HG03060 (cell line): ENCODE results near the gene RNF112.
"Not testable (repeated sequence)": the region's sequence is repeated elsewhere in the genome, so short reads cannot be mapped to it uniquely, and the experiment has no call there.

Source experiments
- ATAC-seq: cut with Tn5 transposase; IDR thresholded peaks from one replicate; pipeline ENCODE4 v1.9.1; 2021; ENCODE audit warnings: low read depth, moderate number of reproducible peaks; ENCODE audit not compliant: unreplicated experiment

Gene RNF112

DNA sequence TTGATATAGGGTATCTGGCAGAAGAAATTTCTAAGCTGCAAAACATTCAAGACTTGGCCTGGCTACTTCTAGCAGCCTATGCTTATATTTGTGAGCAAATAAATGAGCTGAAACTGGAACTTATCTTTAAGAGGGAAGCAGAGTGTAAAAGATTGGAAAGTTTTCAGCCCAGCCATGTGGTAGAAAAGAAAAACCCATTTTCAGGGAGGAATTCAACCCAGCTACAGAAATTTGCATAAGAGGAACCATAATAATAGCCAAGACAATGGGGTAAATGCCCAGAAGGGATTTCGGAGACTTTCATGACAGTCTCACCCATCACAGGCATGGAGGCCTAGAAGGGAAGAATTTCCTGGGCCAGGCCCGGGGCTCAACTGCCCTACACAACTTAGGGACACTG is 31.7 kb downstream of the RNF112 start:
- ATAC-seq: no peak

DNA sequence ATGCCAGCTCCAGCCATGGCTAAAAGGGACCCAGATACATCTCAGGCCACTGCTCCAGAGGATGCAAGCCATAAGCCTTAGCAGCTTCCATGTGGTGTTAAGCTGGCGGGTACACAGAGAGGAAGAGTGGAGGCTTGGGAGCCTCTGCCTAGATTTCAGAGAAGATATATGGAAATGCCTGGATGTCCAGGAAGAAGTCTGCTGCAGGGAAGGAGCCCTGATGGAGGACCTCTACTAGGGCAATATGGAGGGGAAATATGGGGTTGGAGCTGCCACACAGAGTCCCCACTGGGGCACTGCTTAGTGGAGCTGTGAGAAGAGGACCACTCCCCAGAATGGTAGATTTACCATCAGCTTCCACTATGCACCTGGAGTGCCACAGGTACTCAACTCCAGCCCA is 32.1 kb downstream of the RNF112 start:
- ATAC-seq: no peak

DNA sequence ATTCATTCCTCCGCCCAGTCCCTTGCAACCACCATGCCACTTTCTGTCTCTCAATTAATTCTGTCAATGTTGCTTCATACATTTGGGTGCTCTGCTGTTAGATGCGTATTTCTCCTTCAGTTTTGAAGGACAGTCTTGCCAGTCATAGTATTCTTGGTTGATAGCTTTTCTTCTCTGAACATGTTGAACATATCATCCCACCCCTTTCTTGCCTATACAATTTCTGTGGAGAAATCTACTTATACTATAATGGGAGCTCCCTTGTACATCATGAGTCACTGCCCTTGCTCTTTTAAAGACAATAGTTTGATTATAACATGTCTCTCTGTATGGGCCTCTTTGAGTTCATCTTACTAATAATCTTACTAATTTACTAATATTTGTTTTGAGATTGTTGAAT is 34.1 kb downstream of the RNF112 start:
- no peak for ATAC-seq

DNA sequence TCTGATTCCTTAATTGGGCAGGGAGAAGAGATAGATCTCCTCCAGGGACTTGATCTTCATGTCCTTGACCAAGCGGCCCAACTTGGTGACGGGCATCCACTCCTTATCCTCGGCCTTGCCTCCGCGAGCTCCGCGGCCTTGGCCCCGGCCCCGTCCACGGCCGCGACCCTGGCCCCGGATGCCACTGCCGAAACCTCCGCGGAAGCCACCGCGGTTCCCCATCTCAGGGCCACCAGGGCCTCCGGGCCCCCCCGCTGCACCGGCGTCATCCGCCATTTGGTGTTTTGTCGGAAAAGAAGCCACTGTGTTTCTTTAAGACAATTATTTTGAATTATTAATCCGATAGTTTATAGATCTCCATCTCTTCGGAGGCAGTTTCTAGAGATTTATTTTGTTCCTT is 35.5 kb downstream of the RNF112 start:
- not testable (repeated sequence) for ATAC-seq

DNA sequence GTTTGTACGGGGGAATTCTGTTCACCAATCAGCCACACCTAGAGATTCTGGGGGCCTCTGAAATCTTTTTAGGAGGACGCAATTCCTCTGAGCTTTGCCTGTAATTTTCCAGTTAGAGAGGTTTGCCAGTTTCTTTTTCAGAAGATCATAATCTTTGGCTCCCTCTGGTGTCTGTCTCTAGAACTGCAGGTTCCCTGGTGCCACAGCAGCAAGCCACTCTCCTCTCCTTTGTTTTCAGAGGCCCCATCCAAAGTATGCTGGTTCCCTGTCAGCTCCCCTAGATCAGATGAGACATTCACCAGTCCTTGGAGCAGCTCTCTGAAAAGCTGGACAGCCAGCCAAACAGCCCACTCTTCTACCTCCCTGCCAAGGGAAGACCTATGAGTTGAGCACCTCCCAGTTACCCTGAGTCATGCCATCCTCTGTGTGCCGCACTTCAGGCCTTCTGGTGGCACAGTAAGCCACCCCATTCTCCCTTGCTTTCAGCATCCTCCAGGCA is 36.1 kb downstream of the RNF112 start:
- no peak for ATAC-seq

DNA sequence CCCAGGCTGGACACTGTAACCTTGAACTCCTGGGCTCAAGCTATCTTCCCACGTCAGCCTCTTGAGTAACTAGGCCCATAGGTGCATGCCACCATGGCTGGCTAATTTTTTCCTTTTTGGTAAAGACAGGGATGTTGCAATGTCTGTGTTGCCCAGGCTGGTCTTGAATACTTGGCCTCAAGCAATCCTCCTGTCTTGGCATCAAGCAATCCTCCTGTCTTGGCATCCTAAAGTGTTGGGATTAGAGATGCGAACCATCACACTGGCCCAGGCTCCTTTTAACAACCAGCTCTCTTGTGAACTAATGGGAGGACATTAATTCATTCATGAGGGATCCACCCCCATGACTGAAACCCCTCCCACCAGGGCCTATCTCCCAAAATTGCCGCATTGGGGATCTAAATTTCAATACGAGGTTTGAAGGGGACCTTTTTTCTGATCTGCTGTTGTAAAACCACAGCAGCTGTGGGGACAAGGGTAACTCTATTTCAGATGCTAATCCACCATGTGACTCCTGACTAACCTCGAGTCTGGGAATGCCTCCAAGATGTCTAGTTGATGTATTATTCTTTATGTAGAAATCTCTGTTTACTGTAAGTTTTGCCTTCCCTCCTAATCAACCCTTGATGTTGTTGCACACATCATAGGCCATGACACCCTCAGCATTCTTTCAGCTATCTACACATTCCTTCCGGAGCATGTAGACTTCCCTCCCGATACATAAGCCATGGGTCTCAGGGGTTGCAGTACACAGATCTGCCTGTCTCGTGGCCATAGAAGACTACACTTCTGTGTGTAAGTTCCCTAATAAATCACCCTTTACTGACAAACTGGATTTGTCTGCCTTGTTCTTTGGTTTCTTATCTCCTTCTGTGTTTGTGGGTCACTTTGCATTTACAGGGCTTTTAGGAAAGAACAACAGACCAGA is 37.6 kb downstream of the RNF112 start:
- ATAC-seq: no peak

DNA sequence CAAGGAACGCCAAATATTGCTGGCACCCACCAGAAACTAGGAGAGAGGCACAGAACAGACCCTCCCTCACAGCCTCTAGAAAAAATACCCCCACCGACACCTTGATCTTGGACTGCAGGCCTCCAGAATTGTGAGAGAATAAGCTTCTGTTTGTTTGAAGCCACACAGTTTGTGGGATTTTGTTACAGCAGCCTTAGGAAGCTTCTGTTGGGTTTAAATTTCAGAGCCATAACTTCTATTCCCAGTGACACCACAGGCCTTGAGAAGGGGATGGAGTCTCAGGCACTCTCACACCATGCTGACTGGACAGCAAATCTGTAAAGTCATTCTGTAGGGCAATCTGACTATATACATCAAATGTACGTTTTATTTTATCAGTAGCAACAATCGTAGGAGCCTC is 38.6 kb downstream of the RNF112 start:
- ATAC-seq: no peak

DNA sequence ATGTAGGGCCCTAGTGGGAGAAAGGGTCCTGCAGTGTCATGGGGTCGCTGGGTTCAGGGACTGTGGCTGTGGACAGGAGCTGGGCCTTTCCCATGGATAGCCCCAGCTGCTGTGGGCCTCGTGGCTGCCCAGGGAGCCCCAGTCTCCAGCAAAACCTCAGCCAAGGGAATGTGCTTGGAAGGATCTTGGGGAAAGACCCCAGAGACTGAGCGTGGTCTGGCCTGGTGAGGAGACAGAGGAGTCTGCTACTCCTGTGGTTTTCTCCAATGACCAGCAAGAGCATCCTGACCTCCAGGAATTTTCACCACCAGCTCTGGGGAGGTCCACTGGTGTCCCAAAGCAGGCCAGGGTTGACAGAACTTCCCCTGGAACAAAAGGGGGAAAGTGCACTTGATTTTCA is 42.3 kb downstream of the RNF112 start:
- ATAC-seq: no peak

DNA sequence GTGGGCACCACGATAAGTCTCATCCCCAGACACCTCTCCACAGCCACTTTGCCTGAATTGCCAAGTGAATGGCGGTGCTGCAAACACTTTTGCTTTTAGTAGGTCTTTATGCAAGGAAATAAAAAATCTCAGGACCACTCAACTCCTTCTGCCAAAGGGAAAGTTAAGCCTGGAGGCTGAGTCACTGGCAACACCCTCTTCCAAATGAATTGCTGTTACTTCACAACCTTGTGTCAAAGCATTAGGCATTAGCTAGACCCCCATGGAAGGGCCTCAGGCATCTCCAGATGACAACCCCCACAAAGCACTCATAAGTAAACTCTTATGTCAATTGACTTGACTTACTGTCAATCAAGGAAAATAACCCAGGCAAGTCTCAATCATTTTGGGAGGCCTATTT is 43.0 kb downstream of the RNF112 start:
- no peak for ATAC-seq

DNA sequence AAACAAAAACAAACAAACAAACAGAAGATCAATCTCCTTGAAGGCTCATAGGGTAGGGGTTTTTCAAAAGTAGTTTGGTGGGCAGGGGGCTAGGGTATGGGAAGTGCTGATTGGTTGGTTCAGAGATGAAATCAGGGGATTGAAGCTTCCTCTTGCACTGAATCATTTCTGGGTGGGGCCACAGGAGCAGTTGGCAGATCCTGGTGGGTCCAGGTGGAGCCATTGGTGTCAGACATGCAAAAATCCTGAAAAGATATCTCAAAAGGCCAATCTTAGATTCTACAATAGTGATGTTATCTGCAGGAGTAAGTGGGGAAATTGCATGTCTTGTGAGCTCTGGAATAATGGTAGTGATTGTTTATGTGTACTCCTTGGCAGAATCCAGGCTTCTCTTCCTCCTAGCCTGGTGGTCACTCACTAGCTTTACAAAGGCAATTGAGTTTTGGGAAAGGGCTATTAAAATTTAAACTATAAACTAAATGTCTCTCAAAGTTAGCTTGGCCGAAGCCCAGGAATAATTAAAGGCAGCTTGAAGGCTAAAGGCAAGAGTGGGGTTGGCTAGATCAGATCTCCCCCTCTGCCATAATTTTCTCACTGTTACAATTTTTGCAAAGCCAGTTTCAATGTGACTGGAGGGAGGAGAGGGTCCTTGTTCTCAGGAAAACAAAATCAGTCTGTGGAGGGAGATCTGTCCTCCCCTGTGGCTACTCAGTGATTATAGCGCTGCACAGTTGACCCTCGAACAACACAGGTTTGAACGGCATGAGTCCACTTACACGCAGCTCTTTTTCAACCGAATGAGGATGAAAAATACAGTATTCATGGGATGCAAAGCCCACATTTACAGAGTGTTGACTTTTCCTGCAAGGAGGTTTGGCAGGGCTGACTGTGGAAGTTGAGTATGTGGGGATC is 45.2 kb downstream of the RNF112 start:
- ATAC-seq: no peak

DNA sequence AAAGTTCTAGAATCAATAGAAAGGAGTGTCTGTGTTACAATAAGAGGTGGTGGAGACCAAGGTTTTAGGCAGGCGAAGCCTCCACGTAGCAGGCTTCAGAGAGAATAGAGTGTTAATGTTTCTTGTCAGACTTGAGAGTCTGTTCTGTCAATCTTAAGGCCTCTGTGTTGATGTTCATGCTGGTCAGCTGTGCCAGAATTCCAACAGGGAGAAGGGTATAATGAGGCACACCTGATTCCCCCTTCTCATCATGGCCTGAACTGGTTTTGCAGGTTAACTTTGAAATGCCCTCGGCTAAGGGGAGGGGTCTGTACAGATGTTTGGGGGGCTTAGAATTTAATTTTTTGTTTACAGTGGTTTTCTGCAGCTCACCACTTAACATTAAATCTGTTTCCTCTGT is 46.0 kb downstream of the RNF112 start:
- no peak for ATAC-seq

DNA sequence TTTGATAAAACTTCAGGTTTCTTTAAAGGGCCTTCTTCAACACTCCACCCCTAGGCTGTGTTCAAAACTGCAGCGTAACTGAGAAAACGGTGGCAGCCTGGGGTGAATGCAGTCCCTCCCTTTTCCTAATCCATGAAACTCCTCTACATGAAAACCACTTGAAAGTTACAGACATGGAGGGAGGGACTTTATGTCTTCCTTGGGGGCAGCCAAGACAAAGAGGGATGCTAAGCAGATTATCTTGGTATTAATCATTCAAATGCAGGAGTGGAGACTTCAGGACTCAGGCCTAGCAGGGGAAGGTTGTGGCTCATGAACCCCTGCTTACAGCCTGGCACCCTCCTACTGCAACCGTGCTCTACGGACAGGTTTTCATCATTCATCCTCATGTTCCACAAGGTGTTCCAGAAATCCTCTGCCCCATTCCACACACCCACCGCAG is 46.8 kb downstream of the RNF112 start:
- ATAC-seq: no peak

DNA sequence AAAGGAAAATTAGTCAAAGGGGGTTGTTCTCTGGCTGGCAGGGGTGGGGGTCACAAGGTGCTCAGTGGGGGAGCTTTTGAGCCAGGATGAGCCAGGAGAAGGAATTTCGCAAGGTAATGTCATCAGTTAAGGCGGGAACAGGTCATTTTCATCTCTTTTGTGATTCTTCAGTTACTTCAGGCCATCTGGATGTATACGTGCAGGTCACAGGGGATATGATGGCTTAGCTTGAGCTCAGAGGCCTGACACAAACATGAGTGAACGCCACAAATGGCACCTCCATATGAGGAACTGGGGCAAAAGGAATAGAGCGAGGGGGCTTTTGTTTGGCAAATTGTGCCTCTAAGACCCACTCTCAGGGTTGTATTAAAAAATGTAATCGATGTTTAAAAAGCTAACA is 47.4 kb downstream of the RNF112 start:
- not testable (repeated sequence) for ATAC-seq

DNA sequence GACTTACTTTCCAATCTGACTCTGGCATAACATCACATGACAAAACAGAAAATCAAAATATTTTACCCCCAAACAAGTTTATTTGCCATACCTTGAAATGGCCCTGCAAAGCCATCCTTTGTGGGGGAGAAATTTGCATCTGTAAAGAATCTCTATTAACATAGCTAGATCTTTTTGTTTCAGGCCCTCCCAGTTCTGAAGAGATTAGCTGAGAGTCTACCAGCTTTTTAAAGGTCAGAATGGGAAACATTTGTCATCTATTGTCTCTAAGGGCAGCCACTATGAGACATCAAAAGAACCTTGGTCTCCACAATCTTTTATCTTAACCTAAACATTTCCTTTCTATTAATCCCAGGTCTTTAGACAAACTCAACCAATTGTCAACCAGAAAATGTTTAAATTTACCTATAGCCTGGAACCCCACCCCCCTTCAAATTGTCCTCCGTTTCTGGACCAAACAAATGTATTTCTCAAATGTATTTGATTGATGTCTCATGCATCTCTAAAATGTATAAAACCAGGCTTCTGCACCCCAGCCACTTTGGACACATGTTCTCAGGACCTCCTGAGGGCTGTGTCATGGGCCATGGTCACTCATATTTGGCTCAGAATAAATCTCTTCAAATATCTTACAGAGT is 48.1 kb downstream of the RNF112 start:
- not testable (repeated sequence) for ATAC-seq

DNA sequence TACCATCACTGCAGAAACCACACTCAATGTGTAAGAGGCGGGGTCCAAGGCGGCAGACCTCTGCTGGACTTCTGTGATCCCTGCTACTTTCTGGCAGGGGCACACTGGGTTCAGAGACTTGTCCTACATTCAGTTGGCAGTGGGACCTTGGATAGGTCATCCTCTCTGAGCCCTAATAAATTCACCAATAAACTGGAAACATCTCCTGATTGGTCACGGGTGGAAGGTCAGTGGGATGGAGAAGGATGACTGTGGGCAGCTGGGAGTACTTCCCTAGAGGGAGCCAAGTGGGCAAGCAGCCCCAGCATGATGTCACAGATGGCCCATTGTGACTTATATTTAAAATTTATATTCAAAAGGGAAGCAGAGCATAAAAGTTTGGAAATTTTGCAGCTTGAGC is 49.7 kb downstream of the RNF112 start:
- ATAC-seq: no peak

DNA sequence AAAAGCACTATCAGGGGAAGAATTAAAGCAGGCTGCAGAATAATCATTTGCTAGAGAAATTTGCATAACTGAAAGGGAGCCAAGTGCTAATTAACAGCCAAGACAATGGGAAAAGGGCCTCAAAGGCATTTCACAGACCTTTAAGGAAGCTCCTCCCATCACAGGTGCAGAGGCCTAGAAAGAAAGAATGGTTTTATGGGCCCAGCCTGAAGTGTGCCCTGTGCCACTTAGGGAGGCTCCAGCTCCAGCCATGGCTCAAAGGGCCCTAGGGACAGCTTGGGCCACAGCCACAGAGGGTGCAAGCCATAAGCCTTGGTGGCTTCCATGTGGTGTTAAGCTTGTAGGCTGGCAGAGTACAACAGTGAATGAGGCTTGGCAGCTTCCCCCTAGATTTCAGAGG is 50.1 kb downstream of the RNF112 start:
- no peak for ATAC-seq

DNA sequence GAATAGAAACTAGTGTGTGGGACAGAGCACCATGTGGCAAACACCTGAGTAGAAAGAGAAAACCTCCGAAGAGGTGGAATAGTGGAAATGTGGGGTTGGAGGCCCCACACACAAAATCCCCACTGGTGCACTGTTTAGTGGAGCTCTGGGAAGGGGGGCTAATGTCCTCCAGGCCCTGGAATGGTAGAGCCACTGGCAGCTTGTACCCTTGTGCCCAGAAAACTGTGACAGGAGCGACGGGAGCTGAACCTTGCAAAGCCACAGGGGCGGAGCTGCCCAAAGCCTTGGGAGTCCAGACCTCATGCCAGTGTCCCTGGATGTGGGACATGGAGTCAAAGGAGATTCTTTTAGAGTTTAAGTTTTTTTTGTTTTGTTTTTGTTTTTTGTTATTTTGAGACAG is 50.6 kb downstream of the RNF112 start:
- ATAC-seq: no peak

DNA sequence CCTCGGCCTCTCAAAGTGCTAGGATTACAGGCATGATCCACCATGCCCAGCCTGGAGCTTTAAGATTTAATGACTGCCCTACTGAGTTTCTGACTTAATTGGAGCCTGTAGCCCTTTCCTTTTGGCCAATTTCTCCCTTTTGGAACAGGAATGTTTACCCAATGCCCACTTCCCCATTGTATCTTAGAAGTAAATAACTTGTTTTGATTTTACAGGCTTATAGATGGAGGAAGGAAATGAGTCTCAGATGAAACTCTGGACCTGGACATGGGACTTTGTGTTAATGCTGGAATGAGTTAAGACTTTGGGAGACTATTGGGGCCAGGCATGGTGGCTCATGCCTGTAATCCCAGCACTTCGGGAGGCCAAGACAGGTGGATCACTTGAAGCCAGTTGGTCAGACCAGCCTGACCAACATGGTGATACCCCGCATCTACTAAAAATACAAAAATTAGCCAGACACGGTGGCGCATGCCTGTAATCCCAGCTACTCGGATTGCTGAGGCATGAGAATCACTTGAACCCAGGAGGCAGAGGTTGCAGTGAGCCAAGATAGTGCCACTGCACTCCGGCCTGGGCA is 51.5 kb downstream of the RNF112 start:
- ATAC-seq: not testable (repeated sequence)

DNA sequence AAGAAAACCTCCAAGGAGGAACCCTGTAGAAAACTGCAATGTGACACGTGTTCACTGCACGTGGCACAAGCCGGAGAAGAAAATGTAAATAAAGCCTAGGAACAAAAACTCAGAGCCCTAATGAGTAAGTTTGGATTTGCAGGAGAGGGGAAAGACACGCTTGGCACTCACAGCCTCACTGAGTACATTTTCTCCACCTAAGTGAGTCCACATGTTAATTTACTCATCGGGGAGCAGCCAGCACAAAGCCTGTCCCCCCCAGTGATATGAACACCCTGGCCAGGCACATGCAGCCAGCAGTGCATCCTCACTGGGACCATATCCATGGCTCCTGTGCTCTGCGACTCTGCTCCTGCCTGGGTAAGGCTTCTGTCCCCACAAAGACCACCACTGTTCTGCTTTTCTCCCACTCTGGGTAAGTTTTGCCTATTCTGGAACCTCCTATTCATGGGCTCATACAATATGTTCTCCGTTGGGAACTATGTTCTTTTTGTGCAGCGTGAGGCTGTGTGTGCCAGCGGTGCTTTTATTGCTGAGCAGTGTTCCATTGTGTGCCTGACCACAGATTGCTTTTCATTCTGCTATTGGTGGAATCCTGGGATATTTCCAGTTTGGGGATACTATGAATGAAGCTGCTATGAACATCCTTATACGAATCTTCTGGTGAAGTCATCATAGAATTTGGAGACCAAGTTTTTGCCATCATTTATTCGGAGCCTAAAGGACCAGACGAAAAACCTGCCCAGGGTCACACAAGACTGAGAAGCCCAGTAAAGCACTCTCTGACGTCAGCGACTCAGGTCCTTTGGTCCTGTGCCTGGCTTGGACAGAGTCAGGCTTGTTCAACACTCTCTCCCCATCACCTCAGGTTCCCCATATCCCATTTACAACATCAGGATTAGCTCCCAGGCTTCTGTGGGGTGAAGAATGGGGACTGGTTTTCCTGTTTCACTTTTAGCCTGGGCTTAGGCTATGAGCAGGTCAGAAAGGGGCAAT is 53.3 kb downstream of the RNF112 start:
- no peak for ATAC-seq
